Measurements from ENCODE around the gene PACS1.
A peak's percentile ranks its signal among the peaks of the same experiment; 100 is the strongest.

PACS1 gene

GRCh38 chr11:66278363-66279091 is 208.5 kb downstream of the PACS1 start:
- no peak overlapping the region for H3K27ac ChIP-seq (ENCODE audit: low read depth, low read length, severe bottlenecking)
- H3K36me3 ChIP-seq (ENCODE audit: control insufficient read depth, insufficient read depth, low read length), result peaks cover 31% of the 10 kb centered on the region
- peaks cover 35% of the 10 kb centered on the region for H3K4me1 ChIP-seq (ENCODE audit: control insufficient read depth, insufficient read depth, low read length, poor library complexity, severe bottlenecking)
- H3K9me3 ChIP-seq (ENCODE audit: control insufficient read depth, low read length), result no peaks in the 10 kb centered on the region
- WGBS, 2 experiments (ENCODE audit: insufficient coverage in 2 of 2), result 0% methylated on average over 4 to 22 of the region's 45 CpGs
- H3K4me3 ChIP-seq (ENCODE audit: extremely low read depth, insufficient read depth, low read length, poor library complexity, severe bottlenecking), result peak overlapping the region; percentile 23

GRCh38 chr11:66279092-66279734 is 209.1 kb downstream of the PACS1 start:
- Histone ChIP-seq H3K4me1 (ENCODE audit: control insufficient read depth, insufficient read depth, low read length, poor library complexity, severe bottlenecking) (peaks cover 35% of the 10 kb centered on the region), H3K27ac (ENCODE audit: low read depth, low read length, severe bottlenecking) (no peak overlapping the region), H3K36me3 (ENCODE audit: control insufficient read depth, insufficient read depth, low read length) (peaks cover 31% of the 10 kb centered on the region), H3K4me3 (ENCODE audit: extremely low read depth, insufficient read depth, low read length, poor library complexity, severe bottlenecking) (no peak overlapping the region), H3K9me3 (ENCODE audit: control insufficient read depth, low read length) (no peaks in the 10 kb centered on the region)
- 46 to 47% methylated on average over 13 of the region's 15 CpGs for WGBS, 2 experiments (ENCODE audit: insufficient coverage in 2 of 2)

GRCh38 chr11:66280428-66280827 is 210.4 kb downstream of the PACS1 start:
- 65 to 67% methylated on average over 4 to 12 of the region's 14 CpGs for WGBS, 2 experiments (ENCODE audit: insufficient coverage in 2 of 2)
- Histone ChIP-seq H3K27ac (ENCODE audit: low read depth, low read length, severe bottlenecking) (no peak overlapping the region), H3K4me1 (ENCODE audit: control insufficient read depth, insufficient read depth, low read length, poor library complexity, severe bottlenecking) (peaks cover 35% of the 10 kb centered on the region), H3K36me3 (ENCODE audit: control insufficient read depth, insufficient read depth, low read length) (peaks cover 33% of the 10 kb centered on the region), H3K9me3 (ENCODE audit: control insufficient read depth, low read length) (no peaks in the 10 kb centered on the region), H3K4me3 (ENCODE audit: extremely low read depth, insufficient read depth, low read length, poor library complexity, severe bottlenecking) (no peak overlapping the region)

- Histone ChIP-seq H3K27ac (ENCODE audit: low read depth, low read length, severe bottlenecking) (peak overlapping the region; percentile 10), H3K9me3 (ENCODE audit: control insufficient read depth, low read length) (no peaks in the 10 kb centered on the region), H3K4me1 (ENCODE audit: control insufficient read depth, insufficient read depth, low read length, poor library complexity, severe bottlenecking) (peaks cover 35% of the 10 kb centered on the region), H3K4me3 (ENCODE audit: extremely low read depth, insufficient read depth, low read length, poor library complexity, severe bottlenecking) (no peak overlapping the region), H3K36me3 (ENCODE audit: control insufficient read depth, insufficient read depth, low read length) (peaks cover 30% of the 10 kb centered on the region)
- 76 to 88% methylated on average over 4 to 6 of the region's 6 CpGs for WGBS, 2 experiments (ENCODE audit: insufficient coverage in 2 of 2)
These were observed 210.9 kb downstream of the PACS1 start for GRCh38 chr11:66281001-66281400.

GRCh38 chr11:66281776-66282467 is 211.8 kb downstream of the PACS1 start:
- 55 to 59% methylated on average over 4 to 8 of the region's 20 CpGs for WGBS, 2 experiments (ENCODE audit: insufficient coverage in 2 of 2)

GRCh38 chr11:66282468-66283455 is 212.7 kb downstream of the PACS1 start:
- Histone ChIP-seq H3K4me3 (ENCODE audit: extremely low read depth, insufficient read depth, low read length, poor library complexity, severe bottlenecking) (no peak overlapping the region), H3K9me3 (ENCODE audit: control insufficient read depth, low read length) (no peaks in the 10 kb centered on the region), H3K27ac (ENCODE audit: low read depth, low read length, severe bottlenecking) (peak overlapping the region; percentile 36), H3K36me3 (ENCODE audit: control insufficient read depth, insufficient read depth, low read length) (peaks cover 30% of the 10 kb centered on the region), H3K4me1 (ENCODE audit: control insufficient read depth, insufficient read depth, low read length, poor library complexity, severe bottlenecking) (peaks cover 41% of the 10 kb centered on the region)
- WGBS, 2 experiments (ENCODE audit: insufficient coverage in 2 of 2), result 12 to 14% methylated on average over 29 to 31 of the region's 35 CpGs

More at GRCh38 chr11:66281776-66282467, 211.8 kb downstream of the PACS1 start:
- peaks cover 29% of the 10 kb centered on the region for H3K36me3 ChIP-seq (ENCODE audit: control insufficient read depth, insufficient read depth, low read length)
- H3K9me3 ChIP-seq (ENCODE audit: control insufficient read depth, low read length), result no peaks in the 10 kb centered on the region
- peaks cover 35% of the 10 kb centered on the region for H3K4me1 ChIP-seq (ENCODE audit: control insufficient read depth, insufficient read depth, low read length, poor library complexity, severe bottlenecking)
- H3K27ac ChIP-seq (ENCODE audit: low read depth, low read length, severe bottlenecking), result peak overlapping the region; percentile 10
- H3K4me3 ChIP-seq (ENCODE audit: extremely low read depth, insufficient read depth, low read length, poor library complexity, severe bottlenecking), result no peak overlapping the region

- Histone ChIP-seq H3K4me1 (ENCODE audit: control insufficient read depth, insufficient read depth, low read length, poor library complexity, severe bottlenecking) (peaks cover 45% of the 10 kb centered on the region), H3K4me3 (ENCODE audit: extremely low read depth, insufficient read depth, low read length, poor library complexity, severe bottlenecking) (no peak overlapping the region), H3K27ac (ENCODE audit: low read depth, low read length, severe bottlenecking) (no peak overlapping the region), H3K9me3 (ENCODE audit: control insufficient read depth, low read length) (no peaks in the 10 kb centered on the region), H3K36me3 (ENCODE audit: control insufficient read depth, insufficient read depth, low read length) (peaks cover 30% of the 10 kb centered on the region)
- WGBS, 2 experiments (ENCODE audit: insufficient coverage in 2 of 2), result 91 to 96% methylated on average over 4 to 9 of the region's 14 CpGs
These were observed 213.5 kb downstream of the PACS1 start for GRCh38 chr11:66283461-66284105.

- no peak overlapping the region for H3K4me3 ChIP-seq (ENCODE audit: extremely low read depth, insufficient read depth, low read length, poor library complexity, severe bottlenecking)
- H3K36me3 ChIP-seq (ENCODE audit: control insufficient read depth, insufficient read depth, low read length), result peaks cover 30% of the 10 kb centered on the region
- no peaks in the 10 kb centered on the region for H3K9me3 ChIP-seq (ENCODE audit: control insufficient read depth, low read length)
- no peak overlapping the region for H3K27ac ChIP-seq (ENCODE audit: low read depth, low read length, severe bottlenecking)
- 97 to 98% methylated on average over 8 to 9 of the region's 16 CpGs for WGBS, 2 experiments (ENCODE audit: insufficient coverage in 2 of 2)
- H3K4me1 ChIP-seq (ENCODE audit: control insufficient read depth, insufficient read depth, low read length, poor library complexity, severe bottlenecking), result peaks cover 37% of the 10 kb centered on the region
These were observed 214.5 kb downstream of the PACS1 start for GRCh38 chr11:66284526-66285078.

GRCh38 chr11:66285250-66285947 is 215.3 kb downstream of the PACS1 start:
- Histone ChIP-seq H3K27ac (ENCODE audit: low read depth, low read length, severe bottlenecking) (no peak overlapping the region), H3K4me1 (ENCODE audit: control insufficient read depth, insufficient read depth, low read length, poor library complexity, severe bottlenecking) (peaks cover 32% of the 10 kb centered on the region), H3K9me3 (ENCODE audit: control insufficient read depth, low read length) (no peaks in the 10 kb centered on the region), H3K4me3 (ENCODE audit: extremely low read depth, insufficient read depth, low read length, poor library complexity, severe bottlenecking) (no peak overlapping the region), H3K36me3 (ENCODE audit: control insufficient read depth, insufficient read depth, low read length) (peaks cover 30% of the 10 kb centered on the region)
- WGBS, 2 experiments (ENCODE audit: insufficient coverage in 2 of 2), result 93 to 94% methylated on average over 10 to 11 of the region's 13 CpGs

All from mesodermal cell (in vitro differentiated cells).